Stomach (tissue), 4 donors: Measurements from ENCODE around the gene RIPOR1.

ENCODE experiments used
- POLR2AphosphoS5 ChIP-seq, 3 donors: sonication (generic); formaldehyde crosslinking; IDR thresholded peaks; one replicate each; pipeline ENCODE4 v1.6.1; 2016; ENCODE audit warnings: antibody characterized with exemption in 3 of 3
- TF ChIP-seq, protein P1 (sequence below), 7 experiments: fragments of 450-650 bp in 4 of 7; fragments of 200-600 bp in 3 of 7; sonication (generic) in 3 of 7; IDR thresholded peaks; one replicate each; pipeline ENCODE4 v1.5.1; 2016 to 2019; ENCODE audit warnings: antibody characterized with exemption in 7 of 7, control low read depth in 2 of 7, mild to moderate bottlenecking in 1 of 7

DNA sequence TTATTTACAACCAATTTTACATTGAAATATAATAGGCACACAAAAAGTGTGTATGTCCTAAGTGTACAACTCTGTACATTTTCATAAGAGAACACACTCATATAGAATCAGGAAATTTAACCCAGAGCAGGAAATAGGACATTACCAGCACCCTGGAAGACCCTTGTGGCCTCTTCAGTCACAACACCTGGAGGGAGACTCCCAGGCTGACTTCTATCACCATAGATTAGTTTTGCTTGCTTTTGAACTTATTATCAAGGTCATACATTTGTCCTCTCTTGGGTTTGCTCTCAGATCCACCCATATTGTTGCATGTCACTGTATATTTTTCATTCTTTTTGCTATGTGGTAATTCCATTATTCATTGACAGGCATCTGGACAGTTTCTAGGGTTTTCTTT, 5.8 kb downstream of the RIPOR1 start:
- TF ChIP-seq POLR2AphosphoS5 (IDR thresholded peaks at IDR 0.05), result no peak
- TF ChIP-seq, protein P1, sequence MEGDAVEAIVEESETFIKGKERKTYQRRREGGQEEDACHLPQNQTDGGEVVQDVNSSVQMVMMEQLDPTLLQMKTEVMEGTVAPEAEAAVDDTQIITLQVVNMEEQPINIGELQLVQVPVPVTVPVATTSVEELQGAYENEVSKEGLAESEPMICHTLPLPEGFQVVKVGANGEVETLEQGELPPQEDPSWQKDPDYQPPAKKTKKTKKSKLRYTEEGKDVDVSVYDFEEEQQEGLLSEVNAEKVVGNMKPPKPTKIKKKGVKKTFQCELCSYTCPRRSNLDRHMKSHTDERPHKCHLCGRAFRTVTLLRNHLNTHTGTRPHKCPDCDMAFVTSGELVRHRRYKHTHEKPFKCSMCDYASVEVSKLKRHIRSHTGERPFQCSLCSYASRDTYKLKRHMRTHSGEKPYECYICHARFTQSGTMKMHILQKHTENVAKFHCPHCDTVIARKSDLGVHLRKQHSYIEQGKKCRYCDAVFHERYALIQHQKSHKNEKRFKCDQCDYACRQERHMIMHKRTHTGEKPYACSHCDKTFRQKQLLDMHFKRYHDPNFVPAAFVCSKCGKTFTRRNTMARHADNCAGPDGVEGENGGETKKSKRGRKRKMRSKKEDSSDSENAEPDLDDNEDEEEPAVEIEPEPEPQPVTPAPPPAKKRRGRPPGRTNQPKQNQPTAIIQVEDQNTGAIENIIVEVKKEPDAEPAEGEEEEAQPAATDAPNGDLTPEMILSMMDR (IDR thresholded peaks at IDR 0.05), result no peak
